Regular cardiac myocyte (primary cell): Measurements from ENCODE around the gene REEP5. TPM values are rescaled to one million over a fixed set of nuclear protein-coding genes. Genes with fewer than 3 reads are reported as not detected.

Experiments
- total RNA-seq: library from RNA; depleted of rRNA; stranded (reverse); fragments of >200 nt; gene quantifications from 2 replicates; pipeline ENCODE4 v1.2.3, GENCODE V29; 2014

Gene REEP5
- total RNA-seq = 67.4 and 104 TPM in 2 replicates

DNA sequence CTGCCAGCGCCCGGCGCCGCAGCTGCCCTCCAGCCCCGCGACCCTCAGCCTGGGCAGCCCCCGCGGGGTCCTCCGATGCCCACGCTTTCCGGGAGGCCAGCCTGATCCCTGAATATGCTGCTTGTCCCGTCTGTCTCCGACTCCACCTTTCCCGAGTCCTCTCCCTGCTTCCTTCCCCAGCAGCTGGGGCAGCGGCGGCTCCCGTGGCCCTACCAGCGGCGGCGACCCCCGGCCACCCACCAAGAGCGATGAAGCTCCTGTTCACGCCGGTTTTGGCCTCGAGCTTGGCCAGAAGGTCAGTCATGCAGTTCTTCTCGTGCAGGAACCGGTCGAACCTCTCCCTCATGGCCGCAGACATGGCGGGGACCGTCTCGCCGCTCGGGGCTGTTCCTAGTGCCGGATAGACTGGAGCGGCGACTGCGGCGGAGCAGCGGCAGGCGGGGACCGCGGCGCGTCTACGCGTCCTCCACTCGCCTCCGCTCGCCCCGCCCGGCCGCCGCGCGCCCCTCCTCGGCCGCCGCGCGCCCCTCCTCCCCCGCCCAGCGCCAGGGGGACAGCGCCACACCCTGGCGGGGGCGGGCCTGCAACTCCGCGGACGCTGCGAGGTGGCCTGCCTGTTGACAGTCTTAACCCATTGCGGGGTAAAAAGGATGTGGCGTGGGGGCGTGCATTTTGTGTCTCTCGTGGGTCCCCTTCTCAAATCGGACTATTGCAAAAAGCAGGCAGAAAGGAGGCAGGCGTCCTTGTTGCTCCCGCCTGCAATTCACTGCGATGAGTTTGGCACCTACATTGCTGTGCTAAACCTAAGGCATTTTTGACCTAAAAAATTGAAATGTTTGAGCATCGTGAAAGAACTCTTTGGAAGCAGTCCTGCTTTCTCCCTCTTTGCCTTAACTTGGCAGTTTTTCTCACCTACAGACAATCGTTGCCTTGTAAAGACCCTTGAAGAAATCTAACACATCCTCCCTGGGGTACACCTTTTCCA lies at the start of gene REEP5:
Gene REEP5 (minus strand): TSS at position 395 of the 985 bp plus-strand sequence. CDS start 37 bp downstream, at position 358.

DNA sequence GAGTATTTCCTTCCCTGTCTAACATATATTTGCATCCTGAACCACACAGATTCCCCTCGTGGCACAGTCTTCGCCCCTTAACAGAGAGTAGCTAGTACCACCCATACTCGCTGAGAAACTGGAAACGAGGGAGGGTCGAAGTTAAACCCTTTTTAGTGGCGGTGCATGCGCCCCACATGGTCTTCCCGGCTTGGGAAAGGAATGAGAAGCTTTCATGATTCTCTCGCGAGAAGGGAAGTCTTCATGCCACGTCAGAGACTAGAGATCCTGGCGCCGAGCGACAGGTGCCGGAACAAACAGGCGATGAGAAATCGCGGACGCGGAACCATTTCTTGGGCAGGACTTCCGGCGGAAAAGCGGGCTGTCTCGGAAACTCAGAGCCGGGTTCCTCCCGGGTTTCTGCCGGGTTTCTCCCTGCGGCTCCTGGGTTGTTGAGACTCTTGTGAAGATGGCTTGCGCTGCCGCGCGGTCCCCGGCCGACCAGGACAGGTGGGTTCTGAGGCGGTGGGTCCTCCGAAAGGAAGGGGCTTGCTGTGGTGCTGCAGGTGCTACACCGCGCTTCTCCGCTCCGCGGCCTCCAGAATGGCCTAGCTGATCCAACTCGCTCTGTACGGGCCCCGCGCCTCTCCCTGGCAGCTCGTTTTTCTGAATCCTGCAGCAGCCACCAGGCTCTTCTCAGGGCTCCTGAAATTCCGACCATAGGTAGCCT lies 60.9 kb downstream of the REEP5 start, which contains the start of gene SRP19:
Gene SRP19 (plus strand): TSS at position 359 of the 709 bp plus-strand sequence. CDS start 90 bp downstream, at position 449.

Other genes with a start within 250 kb of the REEP5 start
- gene APC, start 184.3 kb downstream of the REEP5 start, total RNA-seq = 54.4 and 56.4 TPM in 2 replicates
- 65.4 and 118 TPM in 2 replicates for gene SRP19, start 60.9 kb downstream of the REEP5 start, total RNA-seq
- gene DCP2, start 54.6 kb upstream of the REEP5 start, total RNA-seq = 29.0 and 36.8 TPM in 2 replicates